C4-2B (cell line): ENCODE data around the gene NHLRC4.

ENCODE experiments used
- H3K27ac ChIP-seq: fragments of 450-650 bp; 2 replicates; pipeline ENCODE4 v1.5.1; 2017
- CTCF ChIP-seq: fragments of 450-650 bp; conservative IDR thresholded peaks from 2 replicates; pipeline ENCODE4 v1.5.1; 2017; ENCODE audit warnings: mild to moderate bottlenecking
- ZFX ChIP-seq: fragments of 450-650 bp; IDR thresholded peaks from 2 replicates; pipeline ENCODE4 v1.6.1; 2017

NHLRC4 gene

GRCh38 chr16:578870-579405 lies 12.1 kb downstream of the NHLRC4 start:
- no peak overlapping the region for H3K27ac ChIP-seq
- TF ChIP-seq ZFX (no peak), CTCF (peak; percentile 80)

GRCh38 chr16:580141-580945 lies 13.5 kb downstream of the NHLRC4 start:
- no peak overlapping the region for H3K27ac ChIP-seq

GRCh38 chr16:580946-581498 lies 14.2 kb downstream of the NHLRC4 start:
- no peak overlapping the region for H3K27ac ChIP-seq
- TF ChIP-seq CTCF: no peak
- no peak for TF ChIP-seq ZFX

More at GRCh38 chr16:580141-580945, 13.5 kb downstream of the NHLRC4 start:
- no peak for TF ChIP-seq ZFX

- TF ChIP-seq ZFX: no peak
- no peak for TF ChIP-seq CTCF
- no peak overlapping the region for H3K27ac ChIP-seq
These were observed 15.4 kb downstream of the NHLRC4 start for GRCh38 chr16:582218-582613.

GRCh38 chr16:582614-583331 lies 16.0 kb downstream of the NHLRC4 start:
- H3K27ac ChIP-seq: peak overlapping the region; percentile 8; the same call in 1 of the 2 replicates
- TF ChIP-seq CTCF (no peak), ZFX (no peak)

GRCh38 chr16:583470-583814 lies 16.6 kb downstream of the NHLRC4 start:
- TF ChIP-seq ZFX (no peak), CTCF (no peak)
- no peak overlapping the region for H3K27ac ChIP-seq

GRCh38 chr16:583815-584591 lies 17.2 kb downstream of the NHLRC4 start:
- no peak overlapping the region for H3K27ac ChIP-seq
- TF ChIP-seq CTCF (no peak), ZFX (no peak)
